GM19023 (cell line): ENCODE results near the gene ANKAR.
"Not testable (repeated sequence)": the region's sequence is repeated elsewhere in the genome, so short reads cannot be mapped to it uniquely, and the experiment has no call there.

Experiments used
- ATAC-seq: cut with Tn5 transposase; IDR thresholded peaks from one replicate; pipeline ENCODE4 v1.9.1; 2021; ENCODE audit warnings: mild to moderate bottlenecking, moderate library complexity; ENCODE audit not compliant: unreplicated experiment

Gene ANKAR

GRCh38 chr2:189657867-189658266, 16.6 kb upstream of the ANKAR start:
- peak; percentile 33 for ATAC-seq

GRCh38 chr2:189658306-189659212, 15.9 kb upstream of the ANKAR start:
- ATAC-seq = no peak

- ATAC-seq = no peak
These were observed 14.7 kb upstream of the ANKAR start for GRCh38 chr2:189659734-189660133.

GRCh38 chr2:189660803-189661147, 13.7 kb upstream of the ANKAR start:
- no peak for ATAC-seq

GRCh38 chr2:189661148-189661956, 13.1 kb upstream of the ANKAR start, which contains the start of gene ASNSD1:
ASNSD1 (plus strand) TSS chr2:189661459; CDS start chr2:189666133, 4,674 bp downstream.
- ATAC-seq = peak; percentile 92

- no peak for ATAC-seq
These were observed 12.5 kb upstream of the ANKAR start for GRCh38 chr2:189661957-189662321.

- no peak for ATAC-seq
These were observed 11.7 kb upstream of the ANKAR start for GRCh38 chr2:189662669-189663226.

- ATAC-seq = not testable (repeated sequence)
These were observed 11.2 kb upstream of the ANKAR start for GRCh38 chr2:189663319-189663718.

GRCh38 chr2:189669913-189670312, 4.6 kb upstream of the ANKAR start:
- no peak for ATAC-seq

- no peak for ATAC-seq
These were observed 653 bp upstream of the ANKAR start for GRCh38 chr2:189673661-189674373.

GRCh38 chr2:189676471-189676870, 2.0 kb downstream of the ANKAR start:
- ATAC-seq = no peak

- ATAC-seq = no peak
These were observed 4.8 kb downstream of the ANKAR start for GRCh38 chr2:189679226-189679625.

GRCh38 chr2:189681203-189681602, 6.7 kb downstream of the ANKAR start:
- ATAC-seq = no peak

GRCh38 chr2:189681903-189682302, 7.4 kb downstream of the ANKAR start:
- ATAC-seq = no peak

GRCh38 chr2:189683348-189683747, 8.9 kb downstream of the ANKAR start:
- ATAC-seq = no peak

GRCh38 chr2:189684811-189685210, 10.3 kb downstream of the ANKAR start:
- no peak for ATAC-seq

GRCh38 chr2:189685540-189686229, 11.2 kb downstream of the ANKAR start:
- no peak for ATAC-seq

GRCh38 chr2:189687796-189688195, 13.3 kb downstream of the ANKAR start:
- not testable (repeated sequence) for ATAC-seq

- no peak for ATAC-seq
These were observed 21.8 kb downstream of the ANKAR start for GRCh38 chr2:189696223-189696622.
